Right cardiac atrium (tissue), 5 donors: Measurements from ENCODE around the gene C9orf50. TPM values are rescaled to one million over a fixed set of nuclear protein-coding genes. Genes with fewer than 3 reads are reported as not detected.

Source experiments
- ATAC-seq, 2 donors: fragments of 200-7000 bp; cut with Tn5 transposase; one replicate each; pipeline versions ENCODE4 v1.8.0 to v1.9.1; 2020; ENCODE audit warnings: moderate library complexity in 2 of 2, mild to moderate bottlenecking in 1 of 2
- DNase-seq, 3 donors: peaks; one replicate each; pipeline ENCODE4 v3.0.0-alpha.2; 2020
- H3K27ac ChIP-seq: one replicate; pipeline ENCODE4 v1.5.1; 2013; ENCODE audit warnings: mild to moderate bottlenecking, low read length, control low read depth, moderate library complexity
- H3K27me3 ChIP-seq: one replicate; pipeline ENCODE4 v1.6.1; 2013; ENCODE audit not compliant: control insufficient read depth, insufficient read depth
- H3K4me1 ChIP-seq: one replicate; pipeline ENCODE4 v1.6.1; 2013; ENCODE audit warnings: low read length; ENCODE audit not compliant: control insufficient read depth, insufficient read depth
- H3K4me3 ChIP-seq: one replicate; pipeline ENCODE4 v1.5.1; 2013; ENCODE audit warnings: low read length, control low read depth
- H3K9me3 ChIP-seq: one replicate; pipeline ENCODE4 v1.6.1; 2013; ENCODE audit warnings: low read length; ENCODE audit not compliant: control insufficient read depth
- WGBS: extraction: QIAGEN DNeasy Blood & Tissue Kit; methylation state at CpG from one replicate; pipeline ENCODE4 v1.1.7; 2013; 5-methylcytosine and 5-hydroxymethylcytosine counted together
- intact Hi-C, 4 donors: fragments of 100-400 bp; cut with DNase I; formaldehyde crosslinking; loops; one replicate each; pipeline versions ENCODE4 v1.11.0 to v1.14.0; 2022 to 2023
- polyA plus RNA-seq: library from polyadenylated mRNA; stranded (reverse); fragments of 200-250 nt; gene quantifications from one replicate; pipeline ENCODE4 v1.2.3, GENCODE V29; 2013
- total RNA-seq, 4 donors: library from RNA; stranded (reverse); fragmentation: NEBNext Ultra II Directional; extraction: Animal tissue kit (Norgen Biotek cat#: 25700); gene quantifications; one replicate each; pipeline ENCODE4 v1.2.1, GENCODE V29; 2021
- donor health status: healthy with polysubstance abuse.
- donor health status: DM: no; HTN: yes; CAD: no.
- donor health status: DM: no; HTN: no; CAD: no.
- donor health status: DM: no; HTN: yes; CAD: no; lungs with severe emphysema.
- donor health status: DM: yes; HTN: yes; CAD: no.

Gene C9orf50
- total and polyA plus RNA-seq, 5 donors, result 0.20 TPM; not detected in 4

GRCh38 chr9:129629251-129629820 is 8.4 kb upstream of the C9orf50 start:
- Histone ChIP-seq H3K4me1 (peaks cover 6% of the 10 kb centered on the region), H3K9me3 (no peaks in the 10 kb centered on the region), H3K27me3 (no peaks in the 10 kb centered on the region), H3K27ac (no peak overlapping the region), H3K4me3 (no peak overlapping the region)
- WGBS, result 85% methylated on average over 8 of the region's 8 CpGs
- no peak for ATAC-seq
- no peak for DNase-seq
- intact Hi-C loops, result no loop called here

GRCh38 chr9:129628709-129629108 is 7.8 kb upstream of the C9orf50 start:
- Histone ChIP-seq H3K4me3 (no peak overlapping the region), H3K27ac (no peak overlapping the region), H3K9me3 (no peaks in the 10 kb centered on the region), H3K4me1 (peaks cover 6% of the 10 kb centered on the region), H3K27me3 (no peaks in the 10 kb centered on the region)
- intact Hi-C loops, result no loop called here
- 70% methylated on average over 6 of the region's 6 CpGs for WGBS
- ATAC-seq (no peak), DNase-seq (no peak)

- no peaks in the 10 kb centered on the region for H3K27me3 ChIP-seq
- no peak for ATAC-seq
- peaks cover 6% of the 10 kb centered on the region for H3K4me1 ChIP-seq
- peak overlapping the region; percentile 68 for H3K4me3 ChIP-seq
- WGBS, result 43% methylated on average over 12 of the region's 12 CpGs
- DNase-seq, result peak in 1 of 3 donors; percentile 20
- intact Hi-C loops, result no loop called here
- H3K27ac ChIP-seq, result no peak overlapping the region
- H3K9me3 ChIP-seq, result no peaks in the 10 kb centered on the region
Observed at GRCh38 chr9:129627556-129628440, 6.9 kb upstream of the C9orf50 start.

GRCh38 chr9:129626625-129627284 is 5.9 kb upstream of the C9orf50 start:
- Histone ChIP-seq H3K27ac (peak overlapping the region; percentile 79), H3K9me3 (no peaks in the 10 kb centered on the region), H3K4me3 (peak overlapping the region; percentile 68), H3K4me1 (peaks cover 6% of the 10 kb centered on the region), H3K27me3 (no peaks in the 10 kb centered on the region)
- DNase-seq (peak in 1 of 3 donors; percentile 57), ATAC-seq (peak; percentile 3 to 12)
- intact Hi-C loops, result no loop called here
- WGBS, result 2% methylated on average over 20 of the region's 20 CpGs

- Histone ChIP-seq H3K4me3 (peak within 1 kb of the TSS; percentile 68), H3K27ac (peak within 1 kb of the TSS; percentile 79), H3K9me3 (no peaks in the 10 kb centered on the region), H3K4me1 (peaks cover 6% of the 10 kb centered on the region), H3K27me3 (no peaks in the 10 kb centered on the region)
- ATAC-seq (peak; percentile 92 to 94), DNase-seq (peak; percentile 88 to 96 (median 95))
- intact Hi-C loops, result no loop called here
- under 1% methylated on average over 55 of the region's 55 CpGs for WGBS
Observed at GRCh38 chr9:129626079-129626624, 5.3 kb upstream of the C9orf50 start, which contains the start of gene NTMT1. Gene NTMT1 (plus strand): TSS chr9:129626163. CDS start chr9:129632704, 6,541 bp downstream.

GRCh38 chr9:129624947-129625346 is 4.0 kb upstream of the C9orf50 start:
- Histone ChIP-seq H3K27ac (no peak overlapping the region), H3K4me3 (no peak overlapping the region), H3K4me1 (no peaks in the 10 kb centered on the region), H3K27me3 (no peaks in the 10 kb centered on the region), H3K9me3 (no peaks in the 10 kb centered on the region)
- peak in 1 of 3 donors; percentile 20 for DNase-seq
- ATAC-seq, result no peak
- intact Hi-C loops, result no loop called here
- 36% methylated on average over 9 of the region's 9 CpGs for WGBS

GRCh38 chr9:129624168-129624759 is 3.4 kb upstream of the C9orf50 start:
- 44% methylated on average over 12 of the region's 12 CpGs for WGBS
- ATAC-seq (no peak), DNase-seq (peak in 2 of 3 donors; percentile 79 to 86)
- no peak overlapping the region for H3K27ac ChIP-seq
- no peak overlapping the region for H3K4me3 ChIP-seq
- H3K4me1 ChIP-seq, result no peaks in the 10 kb centered on the region
- no peaks in the 10 kb centered on the region for H3K9me3 ChIP-seq
- H3K27me3 ChIP-seq, result no peaks in the 10 kb centered on the region
- intact Hi-C loops, result no loop called here

- H3K27me3 ChIP-seq, result no peaks in the 10 kb centered on the region
- no peaks in the 10 kb centered on the region for H3K4me1 ChIP-seq
- ATAC-seq (no peak), DNase-seq (no peak)
- intact Hi-C loops, result no loop called here
- no peak overlapping the region for H3K27ac ChIP-seq
- no peak overlapping the region for H3K4me3 ChIP-seq
- 35% methylated on average over 6 of the region's 6 CpGs for WGBS
- H3K9me3 ChIP-seq, result no peaks in the 10 kb centered on the region
Observed at GRCh38 chr9:129623331-129623730, 2.4 kb upstream of the C9orf50 start.

GRCh38 chr9:129619787-129620668 is 873 bp downstream of the C9orf50 start:
- no peaks in the 10 kb centered on the region for H3K4me1 ChIP-seq

GRCh38 chr9:129617167-129617566 is 3.7 kb downstream of the C9orf50 start:
- Histone ChIP-seq H3K4me3 (no peak overlapping the region), H3K9me3 (no peaks in the 10 kb centered on the region), H3K4me1 (no peaks in the 10 kb centered on the region), H3K27ac (no peak overlapping the region), H3K27me3 (no peaks in the 10 kb centered on the region)
- 6% methylated on average over 1 of the region's 1 CpG for WGBS
- intact Hi-C loops, result loop anchor here in 3 of 4 donors (10.0 kb wide), 1 partner anchor 442 kb away; the partner anchor contains the start of gene IER5L (in 3 of the 3)
- DNase-seq (peak in 1 of 3 donors; percentile 20), ATAC-seq (no peak)

More at GRCh38 chr9:129619787-129620668, 873 bp downstream of the C9orf50 start:
- WGBS, result under 1% methylated on average over 82 of the region's 82 CpGs
- intact Hi-C loops, result loop anchor here in 3 of 4 donors (10.0 kb wide), 1 partner anchor 445 kb away; the partner anchor contains the start of gene IER5L (in 3 of the 3)
- no peak overlapping the region for H3K27ac ChIP-seq
- H3K9me3 ChIP-seq, result no peaks in the 10 kb centered on the region
- H3K27me3 ChIP-seq, result no peaks in the 10 kb centered on the region
- DNase-seq (peak in 2 of 3 donors; percentile 62 to 71), ATAC-seq (peak; percentile 20 to 24)
- H3K4me3 ChIP-seq, result peak overlapping the region; percentile 34
